Ammon's horn (tissue), 1 donor: ENCODE results near the gene ANKS1B.
"Not testable (repeated sequence)": the region's sequence is repeated elsewhere in the genome, so short reads cannot be mapped to it uniquely, and the experiment has no call there.

Source experiments
- DNase-seq: peaks from one replicate; pipeline ENCODE4 v3.0.0-alpha.2; 2016; ENCODE audit warnings: low spot score

ANKS1B gene

GRCh38 chr12:99984271-99985128, at the start of gene ANKS1B:
Gene ANKS1B (minus strand): TSS chr12:99984936. CDS start chr12:99984237, 699 bp downstream.
- peak; percentile 54 for DNase-seq

- DNase-seq: peak; percentile 42
These were observed 47.1 kb upstream of the ANKS1B start for GRCh38 chr12:100031836-100032235.

GRCh38 chr12:100027671-100028070, 42.9 kb upstream of the ANKS1B start:
- DNase-seq: no peak

GRCh38 chr12:100026241-100026640, 41.5 kb upstream of the ANKS1B start:
- DNase-seq: no peak

DNA sequence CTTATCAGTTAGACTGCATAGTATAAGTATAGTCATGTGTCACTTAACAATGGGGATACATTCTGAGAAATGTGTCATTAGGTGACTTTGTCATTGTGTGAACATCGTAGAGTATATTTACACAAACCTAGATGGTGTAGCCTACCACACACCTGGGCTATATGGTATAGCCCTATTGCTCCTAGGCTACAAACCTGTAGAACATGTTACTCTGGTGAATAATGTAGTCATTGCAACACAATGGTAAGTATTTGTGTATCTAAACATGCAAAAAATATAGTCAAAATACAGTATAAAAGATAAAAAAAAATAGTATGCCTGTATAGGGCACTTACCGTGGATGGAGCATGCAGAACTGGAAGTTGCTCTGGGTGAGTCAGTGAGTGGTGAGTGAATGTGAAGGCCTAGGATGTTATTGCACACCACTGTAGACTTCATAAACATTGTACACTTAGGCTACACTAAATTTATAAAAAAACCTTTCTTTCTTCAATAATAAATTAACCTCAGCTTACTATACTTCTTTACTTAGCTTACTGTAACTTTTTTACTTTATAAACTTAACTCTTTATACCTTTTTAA, 40.3 kb upstream of the ANKS1B start:
- DNase-seq: no peak

GRCh38 chr12:100020370-100020769, 35.6 kb upstream of the ANKS1B start:
- no peak for DNase-seq

- no peak for DNase-seq
These were observed 32.3 kb upstream of the ANKS1B start for GRCh38 chr12:100017056-100017455.

DNA sequence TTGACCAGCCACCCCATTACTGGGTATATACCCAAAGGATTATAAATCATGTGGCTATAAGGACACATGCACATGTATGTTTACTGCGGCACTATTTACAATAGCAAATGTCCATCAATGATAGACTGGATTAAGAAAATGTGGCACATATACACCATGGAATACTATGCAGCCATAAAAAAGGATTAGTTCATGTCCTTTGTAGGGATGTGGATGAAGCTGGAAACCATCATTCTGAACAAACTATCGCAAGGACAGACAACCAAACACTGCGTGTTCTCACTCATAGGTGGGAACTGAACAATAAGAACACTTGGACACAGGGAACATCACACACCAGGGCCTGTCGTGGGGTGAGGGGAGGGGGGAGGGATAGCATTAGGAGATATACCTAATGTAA, 31.6 kb upstream of the ANKS1B start:
- DNase-seq: not testable (repeated sequence)

- DNase-seq: not testable (repeated sequence)
These were observed 21.1 kb upstream of the ANKS1B start for GRCh38 chr12:100005846-100006245.

- peak; percentile 38 for DNase-seq
These were observed 13.1 kb upstream of the ANKS1B start for GRCh38 chr12:99997806-99998205.

DNA sequence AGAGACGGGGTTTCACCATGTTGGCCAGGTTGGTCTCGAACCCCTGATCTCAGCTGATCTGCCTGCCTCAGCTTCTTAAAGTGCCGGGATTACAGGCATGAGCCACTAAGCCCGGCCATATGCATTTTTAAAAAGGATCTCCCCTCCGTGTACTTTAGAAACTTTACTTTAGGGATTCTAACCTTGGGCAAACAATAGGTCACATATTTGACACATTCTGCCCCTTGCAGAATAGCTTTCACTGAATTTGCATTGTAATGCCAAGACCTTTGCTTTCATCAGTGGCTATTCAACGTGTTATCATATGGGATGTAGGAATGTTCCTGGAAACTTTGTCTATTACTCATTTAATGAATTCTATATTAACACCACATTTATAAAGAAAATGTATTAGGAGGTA, 11.4 kb upstream of the ANKS1B start:
- no peak for DNase-seq

- DNase-seq: no peak
These were observed 895 bp upstream of the ANKS1B start for GRCh38 chr12:99985631-99986030.

DNA sequence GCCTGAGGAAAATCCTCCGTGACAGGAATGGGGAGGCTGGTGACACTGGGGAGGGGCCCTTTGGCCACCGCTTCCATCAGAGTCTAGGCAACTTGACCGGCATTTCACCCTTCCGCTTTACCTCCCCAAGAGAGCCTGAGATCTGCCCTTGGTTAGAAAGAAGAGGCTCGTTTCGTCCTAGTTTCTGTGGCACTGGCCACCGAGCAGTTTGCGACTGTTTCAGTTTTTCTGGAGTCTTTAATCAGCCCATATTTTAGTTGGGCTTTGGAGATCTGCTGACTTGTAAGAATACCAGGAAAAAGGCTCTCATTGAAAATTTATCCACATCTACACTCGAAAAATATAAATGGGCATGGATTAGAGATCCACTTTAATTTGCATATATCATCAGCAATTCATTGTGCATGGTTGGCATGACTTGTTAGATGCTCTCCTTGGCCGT, 414 bp upstream of the ANKS1B start:
- DNase-seq: no peak

DNA sequence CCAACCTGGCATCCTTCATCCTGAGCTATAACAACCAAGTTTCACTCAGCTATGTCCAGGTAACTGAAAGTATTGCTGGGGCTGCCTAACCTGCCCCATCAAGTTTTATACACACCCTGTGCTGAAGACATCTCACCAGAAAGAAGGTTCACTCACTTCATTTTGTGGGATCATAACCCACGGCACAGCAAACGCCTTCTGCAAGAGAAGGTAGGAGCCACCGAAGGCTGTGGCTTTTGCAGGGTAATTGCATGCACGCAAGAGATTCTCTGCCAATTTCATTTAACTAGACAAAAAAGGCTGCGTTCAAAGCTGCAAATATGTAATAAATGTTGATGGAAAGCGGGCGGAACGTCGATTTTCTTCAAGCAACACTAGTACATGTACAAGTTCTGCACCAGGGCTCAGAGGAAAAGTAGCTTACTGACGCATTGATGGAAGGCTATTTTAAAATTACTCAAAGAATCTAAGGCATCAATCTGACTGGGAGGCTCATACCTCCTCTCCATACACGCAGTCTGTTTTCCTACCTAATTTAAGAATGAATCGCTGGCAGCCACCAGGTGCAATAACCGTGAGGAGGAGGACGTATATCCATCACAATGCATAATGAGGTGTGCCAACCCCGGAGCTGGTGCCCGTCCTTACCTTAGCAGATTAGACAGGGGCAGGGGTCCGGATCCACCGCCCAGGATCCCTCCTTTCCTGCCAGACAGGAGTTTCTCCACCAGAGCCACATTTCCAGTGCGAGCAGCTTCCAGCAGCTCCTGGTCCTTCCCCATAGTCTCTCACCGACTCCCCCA, 1.1 kb downstream of the ANKS1B start:
- peak; percentile 23 for DNase-seq

GRCh38 chr12:99981639-99982190, 3.0 kb downstream of the ANKS1B start:
- DNase-seq: no peak

- DNase-seq: no peak
These were observed 5.3 kb downstream of the ANKS1B start for GRCh38 chr12:99979471-99979870.

DNA sequence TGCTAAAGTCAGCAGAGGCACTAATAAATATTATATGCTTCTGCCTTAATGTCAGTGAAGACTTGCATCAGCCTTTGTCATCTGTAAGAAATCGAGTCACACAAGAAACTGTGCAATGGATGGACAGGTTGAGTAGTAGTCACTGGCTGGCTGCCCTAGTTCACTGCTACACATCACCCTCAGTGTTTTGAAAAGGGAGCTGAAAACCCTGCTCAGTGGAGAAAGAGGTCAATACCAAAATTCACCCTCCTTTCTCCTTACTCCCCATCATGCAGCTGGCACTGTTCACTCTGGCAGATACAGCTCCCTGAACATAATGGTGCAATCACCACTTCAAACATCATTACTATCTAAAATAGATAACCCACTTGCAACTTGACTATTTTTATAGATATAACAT, 6.6 kb downstream of the ANKS1B start:
- no peak for DNase-seq

GRCh38 chr12:99977550-99977949, 7.2 kb downstream of the ANKS1B start:
- peak; percentile 12 for DNase-seq

GRCh38 chr12:99976762-99977161, 8.0 kb downstream of the ANKS1B start:
- no peak for DNase-seq

DNA sequence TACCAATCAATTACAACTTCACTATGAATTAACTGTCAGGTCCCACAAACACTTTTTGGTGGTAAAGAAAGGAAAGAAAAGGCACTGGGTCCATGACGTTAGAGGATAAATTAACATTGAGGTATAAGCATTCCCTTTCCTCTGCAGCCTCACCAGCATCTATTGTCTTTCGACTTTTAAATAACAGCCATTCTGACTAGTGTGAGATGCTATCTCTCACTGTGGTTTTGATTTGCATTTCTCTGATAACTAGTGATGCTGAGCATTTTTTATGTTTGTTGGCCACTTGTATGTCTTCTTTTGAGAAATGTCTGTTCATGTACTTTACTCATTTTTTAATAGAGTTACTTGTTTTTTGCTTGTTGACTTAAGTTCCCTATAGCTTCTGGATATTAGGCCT, 9.4 kb downstream of the ANKS1B start:
- no peak for DNase-seq

- no peak for DNase-seq
These were observed 10.6 kb downstream of the ANKS1B start for GRCh38 chr12:99974146-99974545.

DNA sequence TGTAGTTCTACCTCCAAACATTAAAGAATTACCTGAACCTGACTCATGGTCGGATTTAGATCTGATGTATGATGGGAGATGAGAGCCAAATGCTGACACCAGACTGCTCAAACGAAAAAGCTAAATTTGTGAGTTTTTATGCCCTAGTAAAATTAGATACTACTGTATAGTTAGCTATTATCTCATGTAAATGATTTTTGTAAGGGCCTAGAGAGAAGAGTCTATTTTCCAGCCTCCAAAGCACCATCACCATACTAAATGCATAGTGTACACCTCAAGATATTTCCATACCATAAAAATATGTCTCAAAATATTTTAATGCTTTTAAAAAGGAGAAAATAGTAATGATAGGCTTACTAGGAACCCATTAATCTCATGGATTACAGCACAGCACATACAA, 18.3 kb downstream of the ANKS1B start:
- DNase-seq: no peak
